ENCODE data around the gene MRPS31.

Gene MRPS31

DNA sequence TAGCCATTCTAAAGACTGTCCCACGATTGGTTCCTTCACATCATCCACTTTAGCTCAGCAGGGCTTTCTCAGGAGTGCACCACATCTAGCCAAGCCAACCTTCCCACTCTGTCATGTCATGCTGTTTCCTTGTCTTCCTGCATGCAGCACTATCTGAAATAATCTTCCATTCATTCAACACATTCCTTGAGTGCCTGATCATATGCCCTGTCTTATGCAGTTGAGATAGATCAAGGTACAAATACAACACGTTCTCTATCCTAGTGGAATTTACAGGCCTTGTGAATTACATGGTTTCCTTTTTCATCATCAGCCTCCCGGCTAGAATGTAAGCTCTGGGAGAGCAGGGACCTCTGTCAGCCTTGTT, 6.8 kb upstream of the MRPS31 start:
- TF ChIP-seq REST (IDR thresholded peaks at IDR 0.05; ENCODE audit: insufficient read depth in 1 of 2, low read depth in 2 of 2, low read length in 2 of 2): no peak
- no peak for TF ChIP-seq TAF1 (IDR thresholded peaks at IDR 0.05; ENCODE audit: borderline replicate concordance, insufficient read depth, low read length)
- no peak for TF ChIP-seq FOXP2 (optimal IDR thresholded peaks at IDR 0.05; ENCODE audit: borderline replicate concordance, extremely low read depth, extremely low read length, insufficient read depth)
- no peak for TF ChIP-seq SIN3A (IDR thresholded peaks at IDR 0.05; ENCODE audit: borderline replicate concordance, insufficient read depth, low read length)
- no peak for TF ChIP-seq POLR2AphosphoS5 (IDR thresholded peaks at IDR 0.05; ENCODE audit: low read depth, low read length)

- TF ChIP-seq REST (IDR thresholded peaks at IDR 0.05; ENCODE audit: insufficient read depth in 1 of 2, low read depth in 2 of 2, low read length in 2 of 2): no peak
- TF ChIP-seq POLR2AphosphoS5 (IDR thresholded peaks at IDR 0.05; ENCODE audit: low read depth, low read length): no peak
- TF ChIP-seq FOXP2 (optimal IDR thresholded peaks at IDR 0.05; ENCODE audit: borderline replicate concordance, extremely low read depth, extremely low read length, insufficient read depth): no peak
- TF ChIP-seq SIN3A (IDR thresholded peaks at IDR 0.05; ENCODE audit: borderline replicate concordance, insufficient read depth, low read length): no peak
- TF ChIP-seq TAF1 (IDR thresholded peaks at IDR 0.05; ENCODE audit: borderline replicate concordance, insufficient read depth, low read length): no peak
Measured at GRCh38 chr13:40777166-40777808, 6.3 kb upstream of the MRPS31 start.

DNA sequence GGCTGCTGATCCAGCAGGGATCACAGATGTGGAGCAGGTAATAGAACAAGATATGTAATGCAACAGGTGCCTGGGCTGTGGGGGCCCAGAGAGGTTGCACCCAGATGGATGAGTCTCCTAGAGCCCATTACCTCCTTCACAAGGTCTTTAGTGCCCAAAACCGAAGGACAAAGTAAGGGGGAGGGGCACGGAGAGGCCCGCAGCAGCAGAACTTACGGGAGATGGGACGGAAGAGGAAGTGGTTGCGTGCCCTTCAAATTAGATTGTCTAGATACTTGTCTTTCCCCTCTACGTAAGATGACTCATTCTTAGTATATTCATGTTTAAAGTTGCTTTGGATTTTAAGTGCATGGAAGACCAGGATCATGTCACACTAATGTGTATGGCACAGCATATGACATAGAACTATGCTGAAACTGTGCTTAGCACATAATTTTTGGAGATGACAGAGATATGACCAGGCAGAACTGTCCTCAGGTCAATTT, 5.7 kb upstream of the MRPS31 start:
- TF ChIP-seq SIN3A (IDR thresholded peaks at IDR 0.05; ENCODE audit: borderline replicate concordance, insufficient read depth, low read length) (no peak), POLR2AphosphoS5 (IDR thresholded peaks at IDR 0.05; ENCODE audit: low read depth, low read length) (no peak), REST (IDR thresholded peaks at IDR 0.05; ENCODE audit: insufficient read depth in 1 of 2, low read depth in 2 of 2, low read length in 2 of 2) (no peak), TAF1 (IDR thresholded peaks at IDR 0.05; ENCODE audit: borderline replicate concordance, insufficient read depth, low read length) (no peak), FOXP2 (optimal IDR thresholded peaks at IDR 0.05; ENCODE audit: borderline replicate concordance, extremely low read depth, extremely low read length, insufficient read depth) (no peak)

DNA sequence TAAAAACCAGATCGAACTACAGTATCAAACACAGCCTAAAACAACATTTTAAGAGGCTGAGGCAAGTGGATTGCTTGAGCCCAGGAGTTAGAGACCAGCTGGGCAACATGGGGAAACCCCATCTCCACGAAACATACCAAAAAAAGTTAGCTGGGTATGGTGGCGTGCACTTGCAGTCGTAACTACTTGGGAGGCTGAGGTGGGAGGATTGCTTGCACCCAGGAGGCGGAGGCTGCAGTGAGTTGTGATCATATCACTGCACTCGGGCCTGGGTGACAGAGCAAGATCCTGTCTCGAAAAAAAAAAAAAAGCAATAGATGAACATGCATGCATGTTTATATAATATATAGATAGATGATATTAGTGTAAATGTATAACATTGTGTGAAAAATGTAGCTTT, 5.2 kb upstream of the MRPS31 start:
- no peak for TF ChIP-seq FOXP2 (optimal IDR thresholded peaks at IDR 0.05; ENCODE audit: borderline replicate concordance, extremely low read depth, extremely low read length, insufficient read depth)

DNA sequence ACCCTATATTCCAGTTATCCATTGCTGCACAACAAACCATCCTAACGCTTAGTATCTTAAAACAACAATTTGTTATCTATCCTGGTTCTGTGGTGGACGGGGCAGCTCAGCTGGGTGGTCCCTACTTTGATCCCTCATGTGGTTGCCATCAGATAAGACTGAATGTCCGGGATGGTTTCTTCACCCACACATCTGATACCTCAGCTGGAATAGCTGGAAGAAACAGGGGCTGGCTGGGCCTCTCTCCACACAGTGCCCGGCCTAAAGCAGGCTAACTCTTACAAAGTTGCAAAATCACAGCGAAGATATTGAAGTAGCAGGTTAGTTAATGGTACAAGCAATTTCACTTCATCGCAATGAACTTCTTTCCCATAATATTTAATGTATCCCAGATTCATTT, 3.7 kb upstream of the MRPS31 start:
- TF ChIP-seq SIN3A (IDR thresholded peaks at IDR 0.05; ENCODE audit: borderline replicate concordance, insufficient read depth, low read length): no peak
- TF ChIP-seq POLR2AphosphoS5 (IDR thresholded peaks at IDR 0.05; ENCODE audit: low read depth, low read length): no peak
- TF ChIP-seq FOXP2 (optimal IDR thresholded peaks at IDR 0.05; ENCODE audit: borderline replicate concordance, extremely low read depth, extremely low read length, insufficient read depth): no peak
- no peak for TF ChIP-seq REST (IDR thresholded peaks at IDR 0.05; ENCODE audit: insufficient read depth in 1 of 2, low read depth in 2 of 2, low read length in 2 of 2)
- no peak for TF ChIP-seq TAF1 (IDR thresholded peaks at IDR 0.05; ENCODE audit: borderline replicate concordance, insufficient read depth, low read length)

Measured in PFSK-1 (cell line).